Lung (tissue), 12 donors: ENCODE results near the gene ZSWIM8. TPM values are rescaled to one million over a fixed set of nuclear protein-coding genes. Genes with fewer than 3 reads are reported as not detected.

Experiments
- ATAC-seq: fragments of 200-7000 bp; cut with Tn5 transposase; one replicate; pipeline ENCODE4 v1.9.1; 2020; ENCODE audit warnings: moderate number of reproducible peaks; ENCODE audit not compliant: insufficient read depth, low FRiP score
- DNase-seq, 3 donors: peaks; one replicate each; pipeline ENCODE4 v3.0.0-alpha.2; 2013 to 2017
- H3K27ac ChIP-seq, 2 donors: one replicate each; pipeline ENCODE4 v1.5.1; 2013; ENCODE audit warnings: mild to moderate bottlenecking in 2 of 2, moderate library complexity in 2 of 2, control low read depth in 1 of 2, inconsistent platforms in 1 of 2, low read depth in 1 of 2, low read length in 1 of 2
- H3K27me3 ChIP-seq, 3 donors: one replicate each; pipeline ENCODE4 v1.5.1; 2013; ENCODE audit warnings: low read length in 2 of 3; ENCODE audit not compliant: control insufficient read depth in 3 of 3, insufficient read depth in 3 of 3
- H3K36me3 ChIP-seq, 4 donors: one replicate each; pipeline ENCODE4 v1.5.1; 2013; ENCODE audit warnings: low read length in 4 of 4, mild to moderate bottlenecking in 1 of 4, moderate library complexity in 1 of 4; ENCODE audit not compliant: control insufficient read depth in 4 of 4, insufficient read depth in 4 of 4
- H3K4me1 ChIP-seq, 5 donors: one replicate each; pipeline ENCODE4 v1.5.1; 2013; ENCODE audit warnings: low read length in 5 of 5, mild to moderate bottlenecking in 2 of 5, moderate library complexity in 1 of 5; ENCODE audit not compliant: control insufficient read depth in 5 of 5, insufficient read depth in 5 of 5
- H3K4me3 ChIP-seq: one replicate; pipeline ENCODE4 v1.5.1; 2013; ENCODE audit warnings: mild to moderate bottlenecking, control low read depth, moderate library complexity
- H3K9ac ChIP-seq, 2 donors: one replicate each; pipeline ENCODE4 v1.5.1; 2013; ENCODE audit warnings: low read length in 2 of 2, control low read depth in 1 of 2; ENCODE audit not compliant: insufficient read depth in 1 of 2
- H3K9me3 ChIP-seq, 4 donors: one replicate each; pipeline ENCODE4 v1.5.1; 2013; ENCODE audit warnings: low read length in 3 of 4, mild to moderate bottlenecking in 1 of 4, moderate library complexity in 1 of 4; ENCODE audit not compliant: control insufficient read depth in 4 of 4, insufficient read depth in 3 of 4
- CTCF ChIP-seq: IDR thresholded peaks from 2 replicates; pipeline ENCODE4 v1.5.1; 2012; ENCODE audit warnings: mild to moderate bottlenecking; ENCODE audit errors: control extremely low read depth, extremely low read depth
- WGBS, 2 donors: extraction: QIAGEN DNeasy Blood & Tissue Kit; methylation state at CpG; one replicate each; pipeline ENCODE4 v1.1.7; 2013; 5-methylcytosine and 5-hydroxymethylcytosine counted together
- polyA plus RNA-seq, 2 donors: library from polyadenylated mRNA; stranded (reverse); fragments of 200-250 nt; gene quantifications; one replicate each; pipeline ENCODE4 v1.2.1, GENCODE V29; 2013
- total RNA-seq, 2 donors: library from RNA; depleted of rRNA in 1 of 2; stranded (reverse); fragments of >200 nt in 1 of 2; gene quantifications; one replicate each; pipeline ENCODE4 v1.2.1, GENCODE V29; 2014 to 2021
- donor health status: control.
- donor health status: control.
- donor health status: Bipolar disorder and iron deficiency.
- donor health status: healthy.
- donor health status: DM: yes; HTN: yes; CAD: no.

ZSWIM8 gene
- total and polyA plus RNA-seq, 4 donors = 70.3 to 113 (median 93.1) TPM

GRCh38 chr10:73743327-73743904, 42.0 kb upstream of the ZSWIM8 start:
- H3K4me3 ChIP-seq = peak overlapping the region; percentile 63
- peaks cover 2 to 19% (median 6%) of the 10 kb centered on the region in 5 donors for H3K4me1 ChIP-seq
- TF ChIP-seq CTCF = no peak
- peaks cover 8 to 13% (median 10%) of the 10 kb centered on the region in 4 donors for H3K36me3 ChIP-seq
- DNase-seq = no peak
- no peak for ATAC-seq
- no peaks in the 10 kb centered on the region for H3K9me3 ChIP-seq
- 35 to 46% methylated on average over 6 of the region's 6 CpGs for WGBS, 2 donors
- peak overlapping the region; percentile 89 to 97 for H3K27ac ChIP-seq
- H3K9ac ChIP-seq = peak overlapping the region; percentile 99 to 100
- no peaks in the 10 kb centered on the region for H3K27me3 ChIP-seq

- peak within 1 kb of the TSS; percentile 89 to 97 for H3K27ac ChIP-seq
- 0% methylated on average over 36 of the region's 36 CpGs for WGBS, 2 donors
- no peak for TF ChIP-seq CTCF
- ATAC-seq = peak; percentile 90
- peak within 1 kb of the TSS; percentile 99 to 100 for H3K9ac ChIP-seq
- peaks cover 2 to 19% (median 6%) of the 10 kb centered on the region in 5 donors for H3K4me1 ChIP-seq
- H3K4me3 ChIP-seq = peak within 1 kb of the TSS; percentile 83
- no peaks in the 10 kb centered on the region for H3K9me3 ChIP-seq
- no peaks in the 10 kb centered on the region for H3K27me3 ChIP-seq
- DNase-seq = peak; percentile 98 to 99 (median 99)
- peaks cover 11 to 15% (median 13%) of the 10 kb centered on the region in 4 donors for H3K36me3 ChIP-seq
Measured at GRCh38 chr10:73743905-73744663, 41.3 kb upstream of the ZSWIM8 start, which contains the start of gene SEC24C. TSS of gene SEC24C (plus strand) at chr10:73744372. CDS start at chr10:73746833, 2,461 bp downstream.

- peak; percentile 20 for ATAC-seq
- DNase-seq = peak in 1 of 3 donors; percentile 67
- WGBS, 2 donors = 0 to 1% methylated on average over 10 of the region's 10 CpGs
- peak overlapping the region; percentile 99 to 100 for H3K9ac ChIP-seq
- no peaks in the 10 kb centered on the region for H3K27me3 ChIP-seq
- peak overlapping the region; percentile 83 for H3K4me3 ChIP-seq
- H3K36me3 ChIP-seq = peaks cover 12 to 17% (median 14%) of the 10 kb centered on the region in 4 donors
- no peaks in the 10 kb centered on the region for H3K9me3 ChIP-seq
- TF ChIP-seq CTCF = no peak
- peak overlapping the region; percentile 74 to 97 for H3K27ac ChIP-seq
- H3K4me1 ChIP-seq = peaks cover 2 to 19% (median 6%) of the 10 kb centered on the region in 5 donors
Measured at GRCh38 chr10:73744664-73744975, 40.8 kb upstream of the ZSWIM8 start.
